ENCODE results near the gene LSM6.

LSM6 gene

DNA sequence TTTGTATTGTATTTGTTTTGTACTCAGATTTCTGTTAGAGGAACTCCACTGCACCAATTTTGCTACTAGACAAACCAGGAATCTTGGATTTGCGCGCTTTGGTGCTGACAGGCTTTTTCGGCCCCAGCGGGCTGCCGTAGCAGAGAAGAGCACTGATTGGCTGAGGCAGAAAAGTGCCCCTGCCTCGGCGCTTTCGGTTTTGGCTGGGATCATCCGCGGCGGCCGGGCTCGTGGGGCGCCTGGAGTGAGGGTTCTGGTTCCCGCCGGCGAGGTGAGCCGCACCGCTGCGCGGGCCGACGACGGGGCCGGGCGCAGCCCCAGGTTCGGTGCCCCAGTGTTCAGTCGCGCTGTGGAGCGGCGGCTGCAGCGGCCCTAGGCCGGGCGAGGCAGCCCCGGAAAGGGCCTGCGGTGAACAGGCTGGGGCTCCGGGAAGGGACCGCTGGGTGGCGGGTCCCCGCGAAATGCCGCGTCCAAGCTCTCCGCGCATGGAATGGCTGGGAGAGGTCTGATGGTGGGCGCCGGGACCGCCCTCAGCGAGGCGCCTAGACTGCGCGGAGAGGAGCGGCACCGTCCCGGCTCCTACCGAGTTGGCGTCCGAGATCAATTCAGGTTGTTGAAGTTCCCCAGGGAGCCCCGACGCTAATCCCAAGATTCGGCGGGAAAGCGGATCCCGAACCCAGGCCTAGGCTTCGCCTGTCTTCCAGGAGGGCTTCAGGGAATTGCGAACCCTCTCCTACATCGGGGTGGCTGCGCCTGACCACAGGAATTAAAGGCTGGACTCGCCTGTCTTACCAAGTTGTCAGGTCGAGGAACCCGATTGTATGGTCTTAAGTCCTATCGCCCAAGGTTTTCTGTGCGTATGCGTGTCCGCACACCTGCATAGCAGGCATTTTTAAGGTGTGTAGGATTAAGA lies at the start of gene LSM6:
LSM6 (plus strand) TSS at position 178 of the 913 bp plus-strand sequence. CDS start 7,204 bp downstream, outside the sequence.
- H3K36me3 ChIP-seq (replicated peaks; ENCODE audit: insufficient read depth, low read length), result no peaks in the 10 kb centered on the region
- peak; percentile 89 for DNase-seq
- H3K4me1 ChIP-seq (ENCODE audit: low read length), result peaks cover 12% of the 10 kb centered on the region
- H3K4me3 ChIP-seq (ENCODE audit: low read length), result peak within 1 kb of the TSS; percentile 99
- peak within 1 kb of the TSS; percentile 69 for H2AFZ ChIP-seq (ENCODE audit: low read length)
- peaks cover 52% of the 10 kb centered on the region for H3K79me2 ChIP-seq (ENCODE audit: low read length)
- peak within 1 kb of the TSS; percentile 97 for H3K9ac ChIP-seq (ENCODE audit: low read length)
- H3K9me3 ChIP-seq (replicated peaks; ENCODE audit: insufficient read depth, low read length), result no peaks in the 10 kb centered on the region
- no peaks in the 10 kb centered on the region for H4K20me1 ChIP-seq (ENCODE audit: insufficient read depth, low read length)
- peak within 1 kb of the TSS; percentile 95 for H3K4me2 ChIP-seq (ENCODE audit: low read depth, low read length)
- peak within 1 kb of the TSS; percentile 76 for H3K27ac ChIP-seq (ENCODE audit: low read length)
- H3K9me2 ChIP-seq (replicated peaks; ENCODE audit: insufficient read depth, low read length), result no peaks in the 10 kb centered on the region
- no peak for TF ChIP-seq EZH2 (optimal IDR thresholded peaks at IDR 0.05; ENCODE audit: low read depth, low read length)
- TF ChIP-seq, protein P1, sequence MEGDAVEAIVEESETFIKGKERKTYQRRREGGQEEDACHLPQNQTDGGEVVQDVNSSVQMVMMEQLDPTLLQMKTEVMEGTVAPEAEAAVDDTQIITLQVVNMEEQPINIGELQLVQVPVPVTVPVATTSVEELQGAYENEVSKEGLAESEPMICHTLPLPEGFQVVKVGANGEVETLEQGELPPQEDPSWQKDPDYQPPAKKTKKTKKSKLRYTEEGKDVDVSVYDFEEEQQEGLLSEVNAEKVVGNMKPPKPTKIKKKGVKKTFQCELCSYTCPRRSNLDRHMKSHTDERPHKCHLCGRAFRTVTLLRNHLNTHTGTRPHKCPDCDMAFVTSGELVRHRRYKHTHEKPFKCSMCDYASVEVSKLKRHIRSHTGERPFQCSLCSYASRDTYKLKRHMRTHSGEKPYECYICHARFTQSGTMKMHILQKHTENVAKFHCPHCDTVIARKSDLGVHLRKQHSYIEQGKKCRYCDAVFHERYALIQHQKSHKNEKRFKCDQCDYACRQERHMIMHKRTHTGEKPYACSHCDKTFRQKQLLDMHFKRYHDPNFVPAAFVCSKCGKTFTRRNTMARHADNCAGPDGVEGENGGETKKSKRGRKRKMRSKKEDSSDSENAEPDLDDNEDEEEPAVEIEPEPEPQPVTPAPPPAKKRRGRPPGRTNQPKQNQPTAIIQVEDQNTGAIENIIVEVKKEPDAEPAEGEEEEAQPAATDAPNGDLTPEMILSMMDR (IDR thresholded peaks at IDR 0.05; ENCODE audit: low read length), result peak; percentile 6; the same call in 1 of the 2 replicates
- 0 out of 2 replicates have a peak, but pooled peaks cover 4% of the 10 kb centered on the region for H3F3A ChIP-seq (ENCODE audit: insufficient read depth, low read length)
- H3K27me3 ChIP-seq (replicated peaks; ENCODE audit: insufficient read depth, low read length), result no peaks in the 10 kb centered on the region

DNA sequence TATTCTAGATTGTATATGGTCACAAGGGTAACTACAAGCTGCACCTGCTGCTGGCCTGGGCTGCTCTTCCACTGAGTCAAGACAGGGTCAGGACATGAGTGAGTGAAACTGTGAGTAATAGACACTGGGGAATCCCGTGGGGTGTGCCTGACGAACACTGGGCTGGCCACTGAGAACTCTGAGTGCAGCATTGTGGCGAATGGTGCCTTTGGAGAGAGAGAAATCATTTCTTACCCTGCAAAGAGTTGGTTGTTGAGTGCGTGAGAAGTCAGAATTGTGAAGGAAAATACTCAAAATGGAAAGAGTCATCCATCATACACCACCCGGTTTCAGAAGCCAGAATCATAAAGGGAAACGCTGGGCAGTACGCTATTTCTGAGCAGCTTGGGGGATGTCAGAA lies 43.1 kb upstream of the LSM6 start:
- no peaks in the 10 kb centered on the region for H3F3A ChIP-seq (ENCODE audit: insufficient read depth, low read length)
- no peak overlapping the region for H3K27ac ChIP-seq (ENCODE audit: low read length)
- H3K4me3 ChIP-seq (ENCODE audit: low read length), result no peak overlapping the region
- no peak overlapping the region for H3K9ac ChIP-seq (ENCODE audit: low read length)
- H3K36me3 ChIP-seq (replicated peaks; ENCODE audit: insufficient read depth, low read length), result no peaks in the 10 kb centered on the region
- no peaks in the 10 kb centered on the region for H4K20me1 ChIP-seq (ENCODE audit: insufficient read depth, low read length)
- H3K4me1 ChIP-seq (ENCODE audit: low read length), result no peaks in the 10 kb centered on the region
- H3K9me2 ChIP-seq (replicated peaks; ENCODE audit: insufficient read depth, low read length), result no peaks in the 10 kb centered on the region
- H3K27me3 ChIP-seq (replicated peaks; ENCODE audit: insufficient read depth, low read length), result no peaks in the 10 kb centered on the region
- peak; percentile 23 for DNase-seq
- no peaks in the 10 kb centered on the region for H3K79me2 ChIP-seq (ENCODE audit: low read length)
- no peaks in the 10 kb centered on the region for H3K9me3 ChIP-seq (replicated peaks; ENCODE audit: insufficient read depth, low read length)
- H2AFZ ChIP-seq (ENCODE audit: low read length), result no peak overlapping the region
- no peak overlapping the region for H3K4me2 ChIP-seq (ENCODE audit: low read depth, low read length)
- no peak for TF ChIP-seq EZH2phosphoT487 (IDR thresholded peaks at IDR 0.05; ENCODE audit: low read length)
- TF ChIP-seq EZH2 (optimal IDR thresholded peaks at IDR 0.05; ENCODE audit: low read depth, low read length), result no peak
- TF ChIP-seq, protein P1 (IDR thresholded peaks at IDR 0.05; ENCODE audit: low read length), result no peak

DNA sequence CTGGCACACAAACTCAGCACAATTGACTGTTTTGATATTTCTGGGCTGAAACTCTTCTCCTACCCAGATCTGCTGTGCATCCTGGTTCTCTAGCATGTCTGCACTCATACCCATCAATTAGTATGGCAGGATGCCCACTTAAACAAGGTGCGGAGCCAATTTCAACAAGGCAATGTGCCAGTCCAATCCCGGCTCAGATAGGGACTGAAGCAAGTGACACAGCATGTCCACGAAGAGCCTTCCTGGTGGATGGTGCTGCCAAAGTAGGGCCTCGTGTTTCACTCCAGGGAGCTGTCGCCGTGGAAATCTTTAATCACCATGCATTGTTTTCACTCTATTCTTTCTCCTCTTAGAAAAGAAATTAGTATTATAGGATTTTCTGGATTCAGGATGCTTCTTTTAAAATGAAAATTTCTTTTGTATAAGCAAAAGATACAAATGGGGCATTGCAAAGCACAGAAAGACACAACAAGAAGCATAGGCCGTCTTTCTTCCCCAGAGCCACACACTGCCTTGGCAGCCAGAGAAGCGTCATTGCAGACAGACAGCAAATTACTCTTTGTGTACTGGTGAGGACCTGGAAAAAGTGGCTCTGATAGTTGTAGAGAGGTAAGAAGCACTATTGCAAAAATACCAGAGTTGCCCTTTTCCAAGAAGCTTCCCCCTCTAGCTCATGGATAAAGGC lies 40.6 kb upstream of the LSM6 start:
- H4K20me1 ChIP-seq (ENCODE audit: insufficient read depth, low read length), result no peaks in the 10 kb centered on the region
- H3K9me2 ChIP-seq (replicated peaks; ENCODE audit: insufficient read depth, low read length), result no peaks in the 10 kb centered on the region
- H3K9me3 ChIP-seq (replicated peaks; ENCODE audit: insufficient read depth, low read length), result no peaks in the 10 kb centered on the region
- no peaks in the 10 kb centered on the region for H3K27me3 ChIP-seq (replicated peaks; ENCODE audit: insufficient read depth, low read length)
- TF ChIP-seq EZH2phosphoT487 (IDR thresholded peaks at IDR 0.05; ENCODE audit: low read length), result no peak
- TF ChIP-seq EZH2 (optimal IDR thresholded peaks at IDR 0.05; ENCODE audit: low read depth, low read length), result no peak
- TF ChIP-seq, protein P1 (IDR thresholded peaks at IDR 0.05; ENCODE audit: low read length), result no peak
- DNase-seq, result no peak
- H3K27ac ChIP-seq (ENCODE audit: low read length), result no peak overlapping the region
- H3K4me2 ChIP-seq (ENCODE audit: low read depth, low read length), result no peak overlapping the region
- H3K4me1 ChIP-seq (ENCODE audit: low read length), result no peaks in the 10 kb centered on the region
- H3K36me3 ChIP-seq (replicated peaks; ENCODE audit: insufficient read depth, low read length), result no peaks in the 10 kb centered on the region
- no peaks in the 10 kb centered on the region for H3K79me2 ChIP-seq (ENCODE audit: low read length)
- H2AFZ ChIP-seq (ENCODE audit: low read length), result no peak overlapping the region
- H3K4me3 ChIP-seq (ENCODE audit: low read length), result no peak overlapping the region
- no peaks in the 10 kb centered on the region for H3F3A ChIP-seq (ENCODE audit: insufficient read depth, low read length)
- H3K9ac ChIP-seq (ENCODE audit: low read length), result no peak overlapping the region
